ENCODE results near the gene NFATC3.

NFATC3 gene

GRCh38 chr16:68190081-68190480, 104.9 kb downstream of the NFATC3 start:
- no peak for DNase-seq (ENCODE audit: low spot score)

GRCh38 chr16:68190736-68191510, 105.8 kb downstream of the NFATC3 start:
- no peak for DNase-seq (ENCODE audit: low spot score)

DNA sequence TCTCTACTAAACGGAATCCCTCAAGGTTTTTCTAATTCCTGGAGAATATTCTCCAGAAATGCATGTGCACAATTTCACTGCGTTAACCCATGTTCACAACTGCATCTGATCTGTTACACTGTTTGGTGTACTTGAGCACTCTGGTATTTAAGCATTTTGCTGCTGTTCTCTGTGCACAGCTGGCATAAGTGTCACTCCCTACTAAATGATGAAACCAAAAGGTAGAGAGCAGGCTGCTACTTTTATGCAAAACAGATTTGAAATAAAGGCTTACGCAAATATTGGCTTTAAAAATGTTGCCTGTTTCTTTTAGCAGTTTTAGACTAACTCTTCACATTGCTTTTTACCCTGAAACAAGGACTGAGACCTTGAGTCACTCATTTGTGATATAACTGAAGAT, 109.1 kb downstream of the NFATC3 start:
- DNase-seq (ENCODE audit: low spot score) = no peak

DNA sequence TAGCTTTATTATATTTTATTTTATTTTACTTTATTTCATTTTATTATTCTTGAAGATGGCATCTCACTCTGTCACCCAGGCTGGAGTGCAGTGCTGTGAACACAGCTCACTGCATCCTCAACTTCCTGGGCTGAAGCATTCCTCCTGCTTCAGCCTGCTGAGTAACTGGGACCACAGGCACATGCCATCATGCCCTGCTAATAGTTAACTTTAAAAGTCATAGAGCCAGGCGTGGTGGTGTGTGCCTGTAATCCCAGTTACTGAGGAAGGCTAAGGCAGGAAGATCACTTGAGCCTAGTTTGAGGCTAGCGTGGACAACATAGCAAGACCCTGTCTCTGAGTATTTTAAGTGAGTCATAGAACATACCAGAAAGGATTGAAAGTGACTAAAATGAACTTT, 112.1 kb downstream of the NFATC3 start:
- DNase-seq (ENCODE audit: low spot score) = no peak

DNA sequence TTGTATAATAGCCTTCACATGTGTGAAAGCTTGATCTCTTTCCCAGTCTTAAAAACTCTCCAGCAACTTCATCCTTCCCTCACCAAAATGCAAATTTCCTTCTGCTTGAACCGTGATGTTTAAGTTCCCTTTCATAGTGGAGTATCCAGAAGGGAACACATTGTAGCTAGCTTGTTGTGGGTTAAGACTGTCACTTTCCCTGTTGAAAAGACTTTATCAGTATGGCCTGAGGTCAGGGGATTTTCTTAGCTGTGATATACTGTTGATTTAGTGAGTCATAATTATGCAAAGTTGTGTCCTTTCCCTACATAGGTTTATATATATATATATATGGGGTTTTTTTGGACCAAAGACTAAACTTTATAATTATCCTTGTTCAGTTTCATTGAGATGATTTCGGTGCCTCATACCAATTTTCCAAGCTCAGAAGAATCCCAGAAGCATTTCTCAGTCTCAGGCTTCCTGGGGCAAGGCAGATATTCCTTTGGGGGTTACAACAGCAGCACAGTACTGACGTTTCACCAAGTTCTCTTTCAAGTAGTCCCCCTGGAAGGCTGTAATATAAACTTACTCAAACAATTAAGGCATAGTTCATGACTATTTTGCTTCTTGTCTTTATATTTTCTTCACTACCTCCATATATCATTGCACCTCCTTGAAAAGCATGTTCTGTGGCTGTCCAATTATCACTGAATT, 115.1 kb downstream of the NFATC3 start:
- DNase-seq (ENCODE audit: low spot score) = no peak

DNA sequence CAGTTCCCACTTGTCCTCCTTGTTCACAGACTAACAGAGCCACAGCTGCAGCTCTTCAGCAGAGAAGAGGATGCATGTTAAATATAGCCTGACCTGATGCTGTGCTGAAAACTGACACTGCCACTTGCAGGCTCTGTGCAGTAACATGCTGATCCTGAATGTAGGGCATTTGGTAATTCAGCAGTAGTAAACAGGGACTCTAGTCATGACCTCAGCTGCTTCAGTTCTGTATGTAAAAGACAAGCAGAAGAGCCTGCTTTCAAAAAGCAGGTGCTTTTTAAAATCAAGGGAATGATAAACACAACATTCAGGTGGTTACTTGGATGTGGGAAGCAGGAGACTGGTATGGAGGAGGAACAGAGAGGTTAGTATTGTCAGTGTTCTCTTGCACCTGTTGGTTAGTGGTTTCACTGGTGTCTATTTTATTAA, 116.9 kb downstream of the NFATC3 start:
- no peak for DNase-seq (ENCODE audit: low spot score)

DNA sequence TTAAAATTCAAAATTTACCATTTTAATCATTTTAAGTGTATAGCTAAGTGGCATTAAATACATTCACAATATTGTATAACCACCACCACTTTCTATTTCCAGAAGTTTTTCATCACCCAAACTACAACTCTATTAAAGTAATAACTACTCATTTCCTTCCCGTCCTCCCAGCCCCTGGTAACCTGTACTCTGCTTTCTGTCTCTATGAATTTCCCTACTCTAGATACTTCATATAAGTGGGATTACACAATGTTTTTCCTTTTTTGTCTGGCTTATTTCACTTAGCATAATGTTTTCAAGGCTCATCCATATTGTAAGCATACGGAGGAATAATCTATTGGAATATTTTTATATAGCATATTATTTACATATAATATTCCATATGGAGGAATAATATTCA, 121.1 kb downstream of the NFATC3 start:
- no peak for DNase-seq (ENCODE audit: low spot score)

- DNase-seq (ENCODE audit: low spot score) = no peak
Measured at GRCh38 chr16:68214726-68215125, 129.6 kb downstream of the NFATC3 start.

GRCh38 chr16:68215302-68215701, 130.1 kb downstream of the NFATC3 start:
- no peak for DNase-seq (ENCODE audit: low spot score)

DNA sequence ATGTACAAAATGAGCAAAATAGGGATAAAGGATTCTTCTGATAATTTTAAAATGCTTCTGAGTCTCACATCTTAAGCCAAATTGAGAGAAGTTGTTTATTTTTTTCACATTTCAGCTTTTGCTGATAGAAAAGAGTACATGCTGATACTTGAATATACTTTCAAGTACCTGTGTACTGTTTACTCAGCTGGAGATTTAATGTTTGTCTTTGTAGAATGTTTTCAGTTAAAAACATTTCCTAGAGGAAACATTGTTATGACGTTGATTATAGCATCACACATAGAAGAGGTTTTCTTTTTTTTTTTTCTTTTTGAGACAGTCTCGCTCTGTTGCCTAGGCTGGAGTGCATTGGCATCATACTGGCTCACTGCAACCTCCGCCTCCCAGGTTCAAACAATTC, 131.1 kb downstream of the NFATC3 start:
- no peak for DNase-seq (ENCODE audit: low spot score)

GRCh38 chr16:68217506-68217905, 132.3 kb downstream of the NFATC3 start:
- DNase-seq (ENCODE audit: low spot score) = no peak

GRCh38 chr16:68219725-68220351, 134.7 kb downstream of the NFATC3 start:
- no peak for DNase-seq (ENCODE audit: low spot score)

DNA sequence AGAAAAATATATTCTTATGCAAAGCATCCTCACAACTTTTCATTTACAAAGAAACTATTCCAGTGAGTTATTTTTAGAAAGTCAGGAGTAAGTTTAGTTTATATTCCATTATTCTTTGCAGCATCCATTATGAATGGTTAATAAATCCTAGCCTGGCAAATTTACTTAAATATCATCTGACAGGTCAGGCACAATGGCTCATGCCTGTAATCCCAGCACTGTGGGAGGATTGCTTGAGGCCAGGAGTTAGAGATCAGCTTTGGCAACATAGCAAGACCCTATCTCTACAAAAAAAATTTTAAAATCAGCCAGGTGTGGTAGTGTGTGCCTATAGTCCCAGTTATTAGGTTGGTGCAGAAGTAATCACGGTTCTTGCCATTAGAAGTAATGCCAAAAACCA, 137.9 kb downstream of the NFATC3 start:
- DNase-seq (ENCODE audit: low spot score) = no peak

DNA sequence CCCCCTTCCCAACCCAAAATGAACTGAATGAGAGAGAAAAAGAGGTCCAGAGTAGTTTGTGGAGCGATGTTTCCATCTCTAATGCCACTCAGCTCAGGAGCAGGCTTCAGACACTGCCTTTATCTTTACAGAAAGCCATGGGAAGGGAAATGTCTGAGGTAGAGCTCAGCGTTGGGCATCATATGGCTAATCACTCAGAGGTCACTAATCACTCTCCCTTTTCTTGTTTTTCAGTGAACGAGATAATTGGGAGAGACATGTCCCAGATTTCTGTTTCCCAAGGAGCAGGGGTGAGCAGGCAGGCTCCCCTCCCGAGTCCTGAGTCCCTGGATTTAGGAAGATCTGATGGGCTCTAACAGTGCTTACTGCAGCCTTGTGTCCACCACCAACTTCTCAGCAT, 140.9 kb downstream of the NFATC3 start:
- DNase-seq (ENCODE audit: low spot score) = no peak

- DNase-seq (ENCODE audit: low spot score) = no peak
Measured at GRCh38 chr16:68227183-68227793, 142.1 kb downstream of the NFATC3 start.

GRCh38 chr16:68227850-68228553, 142.8 kb downstream of the NFATC3 start:
- no peak for DNase-seq (ENCODE audit: low spot score)

DNA sequence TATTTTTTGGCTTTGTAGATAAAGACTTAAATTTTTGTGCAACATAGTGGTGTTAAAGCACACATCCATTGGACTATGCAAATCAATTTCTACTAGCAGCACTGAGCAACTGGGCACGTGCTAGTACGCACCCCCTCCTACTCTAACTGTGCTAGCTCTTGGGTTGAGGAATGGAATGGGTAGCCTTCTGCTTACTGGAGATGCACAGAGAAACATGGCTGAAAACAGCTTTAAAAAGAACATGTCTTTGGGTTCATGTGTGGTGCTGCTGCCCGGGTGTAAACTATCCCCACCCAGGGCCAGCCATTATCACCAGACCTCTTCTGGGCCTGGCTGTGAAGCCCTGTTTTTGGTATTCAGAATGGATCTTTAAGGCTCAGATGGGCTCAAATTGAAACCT, 143.5 kb downstream of the NFATC3 start:
- DNase-seq (ENCODE audit: low spot score) = no peak

GRCh38 chr16:68229431-68230175, 144.4 kb downstream of the NFATC3 start:
- peak; percentile 75 for DNase-seq (ENCODE audit: low spot score)

DNA sequence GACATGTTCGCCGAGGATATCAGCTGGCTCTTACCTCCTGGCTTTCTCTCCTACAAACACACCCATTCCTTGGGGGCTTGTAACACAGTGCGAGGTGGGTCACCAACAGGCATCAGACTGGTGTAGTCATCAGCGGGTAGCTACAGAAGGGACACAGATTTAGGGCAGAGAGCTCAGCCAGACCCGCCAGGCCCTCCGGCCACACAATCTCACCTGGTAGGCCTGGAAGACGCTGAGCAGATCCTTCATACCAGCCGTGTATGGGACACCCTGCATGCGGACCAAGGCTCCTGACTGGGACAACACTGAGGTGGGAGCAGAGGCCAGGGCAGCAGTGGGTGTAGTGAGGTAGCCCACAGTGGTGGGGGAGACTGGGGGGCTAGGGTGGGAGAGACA, 145.0 kb downstream of the NFATC3 start:
- no peak for DNase-seq (ENCODE audit: low spot score)

GRCh38 chr16:68230956-68231355, 145.8 kb downstream of the NFATC3 start:
- DNase-seq (ENCODE audit: low spot score) = no peak

GRCh38 chr16:68231384-68232136, 146.4 kb downstream of the NFATC3 start:
- DNase-seq (ENCODE audit: low spot score) = no peak

Data from iPS-NIHi11 (cell line).